Esophagus muscularis mucosa (tissue), 4 donors: ENCODE data around the gene SNAP47. TPM values are rescaled to one million over a fixed set of nuclear protein-coding genes. Genes with fewer than 3 reads are reported as not detected.

Experiments used
- DNase-seq: peaks from one replicate; pipeline ENCODE4 v3.0.0-alpha.2; 2017; ENCODE audit errors: extremely low spot score
- H3K27ac ChIP-seq, 4 donors: fragments of 200-600 bp; sonication (generic); replicated peaks in 1 of 4; 1 replicate in 3 of 4; 2 replicates in 1 of 4; pipeline ENCODE4 v1.5.1; 2016 to 2019; ENCODE audit warnings: mild to moderate bottlenecking in 1 of 4
- H3K27me3 ChIP-seq, 4 donors: fragments of 200-600 bp; sonication (generic); one replicate each; pipeline versions ENCODE4 v1.5.1 to v1.6.0; 2016 to 2019
- H3K36me3 ChIP-seq, 4 donors: fragments of 200-600 bp; sonication (generic); one replicate each; pipeline ENCODE4 v1.5.1; 2016 to 2019
- H3K4me1 ChIP-seq, 4 donors: fragments of 200-600 bp; sonication (generic); one replicate each; pipeline ENCODE4 v1.5.1; 2016 to 2019
- H3K4me3 ChIP-seq, 4 donors: fragments of 200-600 bp; sonication (generic); 1 replicate in 2 of 4; 2 replicates in 2 of 4; pipeline ENCODE4 v1.5.1; 2016 to 2019; ENCODE audit warnings: mild to moderate bottlenecking in 4 of 4, moderate library complexity in 1 of 4
- H3K9me3 ChIP-seq, 4 donors: fragments of 200-600 bp; sonication (generic); 1 replicate in 3 of 4; 2 replicates in 1 of 4; pipeline ENCODE4 v1.5.1; 2016 to 2019
- EP300 ChIP-seq: sonication (generic); formaldehyde crosslinking; IDR thresholded peaks from one replicate; pipeline ENCODE4 v1.6.1; 2017; ENCODE audit warnings: antibody characterized with exemption
- POLR2A ChIP-seq: fragments of 450-650 bp; IDR thresholded peaks from one replicate; pipeline ENCODE4 v1.6.1; 2017; ENCODE audit warnings: antibody characterized with exemption, moderate library complexity, mild to moderate bottlenecking, low read depth
- POLR2AphosphoS5 ChIP-seq, 2 donors: sonication (generic); formaldehyde crosslinking; IDR thresholded peaks; one replicate each; pipeline ENCODE4 v1.6.1; 2017; ENCODE audit warnings: antibody characterized with exemption in 2 of 2
- WGBS: methylation state at CpG from one replicate; pipeline ENCODE4 v1.1.5; 2018; 5-methylcytosine and 5-hydroxymethylcytosine counted together
- intact Hi-C: fragments of 100-400 bp; cut with DNase I; formaldehyde crosslinking; loops from one replicate; pipeline ENCODE4 v1.15.1; 2023
- total RNA-seq, 4 donors: library from RNA; depleted of rRNA; stranded (reverse); fragments of >200 nt; gene quantifications; one replicate each; pipeline versions ENCODE4 v1.1.0 to v1.2.1, GENCODE V29; 2016
- TF ChIP-seq, protein P1 (sequence below), 3 experiments: fragments of 200-600 bp in 2 of 3; fragments of 450-650 bp in 1 of 3; sonication (generic) in 2 of 3; IDR thresholded peaks; one replicate each; pipeline ENCODE4 v1.5.1; 2017 to 2019; ENCODE audit warnings: antibody characterized with exemption in 3 of 3, mild to moderate bottlenecking in 2 of 3, moderate library complexity in 1 of 3

Gene SNAP47
- total RNA-seq, 4 donors from 2014 or later = 26.6 to 41.0 (median 38.8) TPM

DNA sequence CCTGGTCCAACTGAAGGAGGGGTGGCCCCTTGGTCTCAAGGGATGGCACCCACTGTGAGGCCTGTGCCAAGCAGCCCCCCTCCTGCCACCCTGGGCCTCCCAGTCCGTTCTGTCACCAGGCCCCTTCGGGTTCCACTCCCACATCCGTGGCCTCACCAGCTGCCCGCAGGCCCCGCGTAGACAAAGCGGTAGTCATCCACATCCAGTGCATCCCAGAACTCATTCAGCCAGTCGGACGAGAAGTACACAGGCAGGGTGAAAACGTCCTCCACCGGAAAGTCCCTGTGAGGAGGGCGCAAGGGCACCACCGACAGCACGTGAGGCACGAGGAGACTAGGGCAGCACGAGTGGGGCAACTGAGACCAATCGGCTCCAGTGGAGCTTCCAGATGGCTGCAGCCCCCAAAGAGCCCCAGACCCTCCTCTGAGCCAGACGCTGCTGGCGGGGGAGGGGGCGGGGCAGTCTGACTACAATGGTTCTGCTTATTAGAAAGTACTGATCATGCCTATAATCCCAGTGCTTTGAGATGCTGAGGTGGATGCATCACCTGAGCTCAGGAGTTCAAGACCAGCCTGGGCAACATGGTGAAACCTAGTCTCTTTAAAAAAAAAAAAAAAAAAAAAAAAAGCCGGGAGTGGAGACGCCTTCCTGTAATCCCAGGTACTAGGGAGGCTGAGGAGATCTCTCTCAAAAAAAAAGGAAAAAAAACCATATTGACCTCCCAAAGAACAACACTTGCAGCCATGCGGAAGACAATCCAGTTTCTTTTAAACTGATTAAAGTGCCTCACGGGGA, 1.3 kb upstream of the SNAP47 start:
- Histone ChIP-seq H3K27ac (peak overlapping the region; percentile 85 to 94 (median 88)), H3K36me3 (peaks cover 0 to 33% (median 28%) of the 10 kb centered on the region in 4 donors), H3K4me1 (peaks cover 39 to 76% (median 62%) of the 10 kb centered on the region in 4 donors), H3K9me3 (no peaks in the 10 kb centered on the region), H3K4me3 (peak overlapping the region; percentile 80 to 100 (median 84)), H3K27me3 (no peaks in the 10 kb centered on the region)
- TF ChIP-seq, protein P1, sequence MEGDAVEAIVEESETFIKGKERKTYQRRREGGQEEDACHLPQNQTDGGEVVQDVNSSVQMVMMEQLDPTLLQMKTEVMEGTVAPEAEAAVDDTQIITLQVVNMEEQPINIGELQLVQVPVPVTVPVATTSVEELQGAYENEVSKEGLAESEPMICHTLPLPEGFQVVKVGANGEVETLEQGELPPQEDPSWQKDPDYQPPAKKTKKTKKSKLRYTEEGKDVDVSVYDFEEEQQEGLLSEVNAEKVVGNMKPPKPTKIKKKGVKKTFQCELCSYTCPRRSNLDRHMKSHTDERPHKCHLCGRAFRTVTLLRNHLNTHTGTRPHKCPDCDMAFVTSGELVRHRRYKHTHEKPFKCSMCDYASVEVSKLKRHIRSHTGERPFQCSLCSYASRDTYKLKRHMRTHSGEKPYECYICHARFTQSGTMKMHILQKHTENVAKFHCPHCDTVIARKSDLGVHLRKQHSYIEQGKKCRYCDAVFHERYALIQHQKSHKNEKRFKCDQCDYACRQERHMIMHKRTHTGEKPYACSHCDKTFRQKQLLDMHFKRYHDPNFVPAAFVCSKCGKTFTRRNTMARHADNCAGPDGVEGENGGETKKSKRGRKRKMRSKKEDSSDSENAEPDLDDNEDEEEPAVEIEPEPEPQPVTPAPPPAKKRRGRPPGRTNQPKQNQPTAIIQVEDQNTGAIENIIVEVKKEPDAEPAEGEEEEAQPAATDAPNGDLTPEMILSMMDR (IDR thresholded peaks at IDR 0.05) = no peak
- TF ChIP-seq POLR2AphosphoS5 (IDR thresholded peaks at IDR 0.05) = no peak
- TF ChIP-seq POLR2A = no peak
- TF ChIP-seq EP300 = no peak
- 64% methylated on average over 14 of the region's 24 CpGs for WGBS
- intact Hi-C loops = no loop called here
- DNase-seq = no peak

DNA sequence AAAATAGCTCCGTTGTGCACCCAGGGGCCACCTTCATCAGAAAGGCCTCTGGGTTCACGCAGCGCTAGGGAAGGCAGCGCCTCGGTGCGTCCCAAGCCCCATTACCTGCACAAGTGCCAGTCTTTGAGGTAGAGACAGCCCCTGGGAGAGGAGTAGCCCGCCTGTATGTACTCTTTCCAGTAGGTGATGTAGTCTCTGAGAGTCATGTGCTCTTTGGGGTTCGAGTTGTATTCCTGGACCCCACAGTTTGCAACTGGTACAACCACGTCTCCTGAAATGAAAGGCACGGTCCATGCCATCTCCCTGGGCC, 734 bp upstream of the SNAP47 start:
- Histone ChIP-seq H3K4me3 (peak overlapping the region; percentile 80 to 100 (median 84)), H3K4me1 (peaks cover 33 to 73% (median 57%) of the 10 kb centered on the region in 4 donors), H3K27ac (peak overlapping the region; percentile 85 to 94 (median 88)), H3K36me3 (peaks cover 0 to 33% (median 29%) of the 10 kb centered on the region in 4 donors), H3K27me3 (no peaks in the 10 kb centered on the region), H3K9me3 (no peaks in the 10 kb centered on the region)
- intact Hi-C loops = no loop called here
- DNase-seq = no peak
- no peak for TF ChIP-seq POLR2AphosphoS5 (IDR thresholded peaks at IDR 0.05)
- no peak for TF ChIP-seq POLR2A
- TF ChIP-seq EP300 = no peak
- TF ChIP-seq, protein P1 (IDR thresholded peaks at IDR 0.05) = no peak
- WGBS = 6% methylated on average over 10 of the region's 10 CpGs

DNA sequence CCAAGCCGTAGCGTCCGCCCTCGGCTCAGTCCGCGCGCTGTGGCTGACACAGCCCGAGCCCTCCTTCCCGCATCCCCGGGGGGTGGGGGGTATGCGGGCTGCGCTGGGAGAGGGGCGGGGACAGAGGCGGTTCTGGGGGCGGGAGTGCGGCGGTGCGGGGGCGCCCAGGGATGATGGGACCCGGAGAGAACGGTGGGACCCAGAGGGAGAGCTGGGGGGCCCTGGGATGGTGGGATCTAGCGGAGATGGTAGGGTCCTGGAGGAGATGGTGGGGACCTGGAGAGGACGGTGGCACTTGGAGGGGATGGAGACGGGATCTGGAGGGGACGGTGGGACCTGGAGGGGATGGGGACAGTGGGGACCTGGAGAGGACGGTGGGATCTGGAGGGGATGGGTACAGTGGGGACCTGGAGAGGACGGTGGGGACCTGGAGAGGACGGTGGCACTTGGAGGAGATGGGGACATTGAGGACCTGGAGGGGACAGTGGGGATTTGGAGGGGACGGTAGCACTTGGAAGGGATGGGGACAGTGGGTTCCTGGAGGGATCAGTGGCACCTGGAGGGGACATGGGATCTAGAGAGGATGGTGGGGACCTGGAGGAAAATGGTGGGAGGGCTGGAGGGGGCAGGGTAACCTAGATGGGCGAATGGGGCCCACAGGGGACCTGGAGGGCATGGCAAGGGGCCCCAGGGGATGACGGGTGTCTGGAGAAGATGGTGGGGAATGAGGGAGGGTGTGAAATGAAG, 477 bp downstream of the SNAP47 start:
- H3K4me3 ChIP-seq = peak overlapping the region; percentile 80 to 100 (median 84)
- 6% methylated on average over 16 of the region's 31 CpGs for WGBS
- DNase-seq = no peak
- peaks cover 23 to 65% (median 45%) of the 10 kb centered on the region in 4 donors for H3K4me1 ChIP-seq
- peak overlapping the region; percentile 85 to 94 (median 88) for H3K27ac ChIP-seq
- no peak for TF ChIP-seq POLR2A
- no peak for TF ChIP-seq POLR2AphosphoS5 (IDR thresholded peaks at IDR 0.05)
- TF ChIP-seq EP300 = no peak
- TF ChIP-seq, protein P1 (IDR thresholded peaks at IDR 0.05) = no peak
- no peaks in the 10 kb centered on the region for H3K27me3 ChIP-seq
- intact Hi-C loops = no loop called here
- no peaks in the 10 kb centered on the region for H3K9me3 ChIP-seq
- H3K36me3 ChIP-seq = peaks cover 0 to 33% (median 32%) of the 10 kb centered on the region in 4 donors

- no peaks in the 10 kb centered on the region for H3K27me3 ChIP-seq
- H3K4me1 ChIP-seq = peaks cover 20 to 59% (median 37%) of the 10 kb centered on the region in 4 donors
- WGBS = 81% methylated on average over 11 of the region's 11 CpGs
- H3K9me3 ChIP-seq = no peaks in the 10 kb centered on the region
- intact Hi-C loops = no loop called here
- H3K36me3 ChIP-seq = peaks cover 0 to 22% (median 20%) of the 10 kb centered on the region in 4 donors
- no peak for TF ChIP-seq POLR2A
- no peak for TF ChIP-seq EP300
- TF ChIP-seq, protein P1 (IDR thresholded peaks at IDR 0.05) = no peak
- TF ChIP-seq POLR2AphosphoS5 (IDR thresholded peaks at IDR 0.05) = no peak
- H3K27ac ChIP-seq = no peak overlapping the region
- no peak overlapping the region for H3K4me3 ChIP-seq
- no peak for DNase-seq
Observed at GRCh38 chr1:227736814-227737432, 1.7 kb downstream of the SNAP47 start.
